Uterus (tissue), 4 donors: Measurements from ENCODE around the gene MSH3. TPM values are rescaled to one million over a fixed set of nuclear protein-coding genes. Genes with fewer than 3 reads are reported as not detected.
"Not testable (repeated sequence)": the region's sequence is repeated elsewhere in the genome, so short reads cannot be mapped to it uniquely, and the experiment has no call there.

ENCODE experiments used
- DNase-seq, 2 donors: peaks; one replicate each; pipeline ENCODE4 v3.0.0-alpha.2; 2019 to 2020
- H3K27ac ChIP-seq, 2 donors: fragments of 200-600 bp; sonication (generic); 1 replicate in 1 of 2; 2 replicates in 1 of 2; pipeline ENCODE4 v1.5.1; 2016 to 2018
- H3K27me3 ChIP-seq, 2 donors: fragments of 200-600 bp; sonication (generic); one replicate each; pipeline ENCODE4 v1.5.1; 2018 to 2019; ENCODE audit warnings: control low read depth in 1 of 2
- H3K36me3 ChIP-seq, 2 donors: fragments of 200-600 bp; sonication (generic); one replicate each; pipeline ENCODE4 v1.5.1; 2019; ENCODE audit warnings: control low read depth in 1 of 2
- H3K4me1 ChIP-seq, 2 donors: fragments of 200-600 bp; sonication (generic); one replicate each; pipeline ENCODE4 v1.5.1; 2018 to 2019; ENCODE audit warnings: control low read depth in 1 of 2
- H3K4me3 ChIP-seq, 2 donors: fragments of 200-600 bp; sonication (generic); 1 replicate in 1 of 2; 2 replicates in 1 of 2; pipeline ENCODE4 v1.5.1; 2018 to 2019; ENCODE audit warnings: mild to moderate bottlenecking in 1 of 2
- H3K9me3 ChIP-seq, 2 donors: fragments of 200-600 bp; sonication (generic); one replicate each; pipeline ENCODE4 v1.5.1; 2019; ENCODE audit warnings: control low read depth in 1 of 2
- POLR2A ChIP-seq, 2 donors: fragments of 450-650 bp; IDR thresholded peaks; one replicate each; pipeline ENCODE4 v1.6.1; 2016; ENCODE audit warnings: antibody characterized with exemption in 2 of 2, mild to moderate bottlenecking in 1 of 2, moderate library complexity in 1 of 2
- intact Hi-C: fragments of 100-400 bp; cut with DNase I; formaldehyde crosslinking; loops from one replicate; pipeline ENCODE4 v1.15.1; 2023; ENCODE audit warnings: low total_unique reads
- total RNA-seq, 4 donors: library from RNA; depleted of rRNA in 3 of 4; stranded (reverse); fragments of >200 nt in 3 of 4; gene quantifications; one replicate each; pipeline versions ENCODE4 v1.1.0 to v1.2.4, GENCODE V29; 2014 to 2023
- TF ChIP-seq, protein P1 (sequence below), 4 experiments: fragments of 200-600 bp in 2 of 4; fragments of 450-650 bp in 2 of 4; sonication (generic) in 2 of 4; IDR thresholded peaks; one replicate each; pipeline ENCODE4 v1.5.1; 2016 to 2019; ENCODE audit warnings: antibody characterized with exemption in 4 of 4, mild to moderate bottlenecking in 2 of 4, moderate library complexity in 1 of 4
- donor health status: DM: yes; HTN: yes; CAD: no.

Gene MSH3
- total RNA-seq, 4 donors from 2014 or later, result 6.4 to 34.3 (median 16.3) TPM

DNA sequence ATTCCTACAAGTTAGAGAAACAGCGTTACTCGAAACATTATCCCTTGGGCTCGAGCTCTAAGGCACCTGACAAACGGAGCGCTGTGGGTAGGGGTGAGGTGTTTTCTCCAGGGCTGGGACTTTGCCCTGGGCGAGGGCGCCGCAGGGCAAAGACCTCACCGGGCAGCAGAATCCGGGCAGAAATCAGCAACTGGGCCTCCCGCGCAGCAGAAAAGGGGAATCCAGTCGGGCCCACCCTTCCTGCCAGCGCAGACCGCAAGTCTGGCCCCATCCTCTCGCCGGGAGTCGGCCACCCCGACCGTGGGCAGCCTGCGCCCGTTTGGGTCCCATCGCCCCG, 430 bp upstream of the MSH3 start:
- intact Hi-C loops, result no loop called here
- H3K27ac ChIP-seq, result no peak overlapping the region

DNA sequence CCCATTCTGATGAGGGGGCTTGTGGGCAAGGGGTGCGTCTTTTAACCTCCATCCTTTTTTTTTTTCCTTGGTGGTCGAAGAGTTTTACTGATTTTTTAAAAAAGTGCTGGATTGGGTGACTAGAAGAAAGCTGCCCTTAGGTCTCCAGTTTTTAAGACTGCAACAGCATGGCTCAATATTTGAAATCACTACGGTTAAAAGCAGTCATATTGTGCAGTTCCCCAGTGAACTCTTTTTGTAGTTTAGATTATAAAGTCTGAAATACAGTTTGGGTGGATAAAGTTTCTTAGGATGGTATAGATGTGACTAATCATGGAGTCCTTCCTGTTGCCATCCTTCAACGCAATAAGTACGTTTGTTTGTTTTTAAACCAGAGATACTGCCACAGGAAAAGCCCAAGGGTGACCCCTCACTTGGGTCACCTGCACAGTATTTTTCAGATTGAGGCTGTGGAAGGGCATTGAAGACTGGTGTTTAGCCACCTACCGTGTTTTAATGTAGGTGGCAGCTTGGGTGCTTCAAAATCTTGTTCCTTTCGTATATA, 851 bp downstream of the MSH3 start:
- H3K9me3 ChIP-seq, result no peaks in the 10 kb centered on the region
- no peaks in the 10 kb centered on the region for H3K27me3 ChIP-seq
- peak overlapping the region; percentile 96 to 97 for H3K27ac ChIP-seq
- no peaks in the 10 kb centered on the region for H3K4me1 ChIP-seq
- intact Hi-C loops, result no loop called here
- H3K4me3 ChIP-seq, result peak overlapping the region; percentile 93 to 99
- TF ChIP-seq, protein P1, sequence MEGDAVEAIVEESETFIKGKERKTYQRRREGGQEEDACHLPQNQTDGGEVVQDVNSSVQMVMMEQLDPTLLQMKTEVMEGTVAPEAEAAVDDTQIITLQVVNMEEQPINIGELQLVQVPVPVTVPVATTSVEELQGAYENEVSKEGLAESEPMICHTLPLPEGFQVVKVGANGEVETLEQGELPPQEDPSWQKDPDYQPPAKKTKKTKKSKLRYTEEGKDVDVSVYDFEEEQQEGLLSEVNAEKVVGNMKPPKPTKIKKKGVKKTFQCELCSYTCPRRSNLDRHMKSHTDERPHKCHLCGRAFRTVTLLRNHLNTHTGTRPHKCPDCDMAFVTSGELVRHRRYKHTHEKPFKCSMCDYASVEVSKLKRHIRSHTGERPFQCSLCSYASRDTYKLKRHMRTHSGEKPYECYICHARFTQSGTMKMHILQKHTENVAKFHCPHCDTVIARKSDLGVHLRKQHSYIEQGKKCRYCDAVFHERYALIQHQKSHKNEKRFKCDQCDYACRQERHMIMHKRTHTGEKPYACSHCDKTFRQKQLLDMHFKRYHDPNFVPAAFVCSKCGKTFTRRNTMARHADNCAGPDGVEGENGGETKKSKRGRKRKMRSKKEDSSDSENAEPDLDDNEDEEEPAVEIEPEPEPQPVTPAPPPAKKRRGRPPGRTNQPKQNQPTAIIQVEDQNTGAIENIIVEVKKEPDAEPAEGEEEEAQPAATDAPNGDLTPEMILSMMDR (IDR thresholded peaks at IDR 0.05), result no peak
- no peak for TF ChIP-seq POLR2A (IDR thresholded peaks at IDR 0.05)
- H3K36me3 ChIP-seq, result no peaks in the 10 kb centered on the region
- DNase-seq, result no peak

More for the DNA sequence above, 430 bp upstream of the MSH3 start:
- TF ChIP-seq, protein P1 (IDR thresholded peaks at IDR 0.05), result no peak
- no peak for TF ChIP-seq POLR2A (IDR thresholded peaks at IDR 0.05)
- no peaks in the 10 kb centered on the region for H3K9me3 ChIP-seq
- H3K4me3 ChIP-seq, result peak overlapping the region; percentile 93 to 99
- H3K4me1 ChIP-seq, result no peaks in the 10 kb centered on the region
- H3K27me3 ChIP-seq, result no peaks in the 10 kb centered on the region
- H3K36me3 ChIP-seq, result no peaks in the 10 kb centered on the region
- DNase-seq, result no peak

- Histone ChIP-seq H3K4me1 (no peaks in the 10 kb centered on the region), H3K36me3 (no peaks in the 10 kb centered on the region), H3K9me3 (no peaks in the 10 kb centered on the region), H3K4me3 (no peak overlapping the region), H3K27me3 (no peaks in the 10 kb centered on the region), H3K27ac (no peak overlapping the region)
- no peak for TF ChIP-seq POLR2A (IDR thresholded peaks at IDR 0.05)
- TF ChIP-seq, protein P1 (IDR thresholded peaks at IDR 0.05), result no peak
- intact Hi-C loops, result no loop called here
- DNase-seq, result no peak
Measured at GRCh38 chr5:80656425-80656824, 2.0 kb downstream of the MSH3 start.

- H3K9me3 ChIP-seq, result no peaks in the 10 kb centered on the region
- no peak overlapping the region for H3K27ac ChIP-seq
- DNase-seq, result no peak
- H3K36me3 ChIP-seq, result no peaks in the 10 kb centered on the region
- intact Hi-C loops, result no loop called here
- H3K27me3 ChIP-seq, result no peaks in the 10 kb centered on the region
- H3K4me3 ChIP-seq, result no peak overlapping the region
- TF ChIP-seq, protein P1 (IDR thresholded peaks at IDR 0.05), result no peak
- no peak for TF ChIP-seq POLR2A (IDR thresholded peaks at IDR 0.05)
- no peaks in the 10 kb centered on the region for H3K4me1 ChIP-seq
Measured at GRCh38 chr5:80659106-80659505, 4.7 kb downstream of the MSH3 start.

DNA sequence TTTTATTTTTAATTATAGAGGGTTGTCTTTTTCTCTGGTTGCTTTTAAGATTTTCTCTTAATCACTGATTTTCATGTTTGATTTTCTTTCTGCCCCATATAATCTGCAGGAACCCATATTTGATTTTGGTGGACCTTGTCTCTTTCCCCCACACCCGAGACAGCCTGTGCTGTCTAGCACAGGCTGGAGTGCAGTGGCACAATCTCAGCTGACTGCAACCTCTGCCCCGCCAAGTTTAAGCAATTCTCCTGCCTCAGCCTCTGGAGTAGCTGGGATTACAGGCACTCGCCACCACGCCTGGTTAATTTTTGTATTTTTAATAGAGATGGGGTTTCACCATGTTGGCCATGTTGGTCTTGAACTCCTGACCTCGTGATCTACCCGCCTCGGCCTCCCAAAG, 6.2 kb downstream of the MSH3 start:
- intact Hi-C loops, DNase-seq, H3K4me1 ChIP-seq, H3K27ac ChIP-seq, H3K27me3 ChIP-seq, H3K4me3 ChIP-seq, H3K9me3 ChIP-seq, H3K36me3 ChIP-seq: not testable (repeated sequence)

DNA sequence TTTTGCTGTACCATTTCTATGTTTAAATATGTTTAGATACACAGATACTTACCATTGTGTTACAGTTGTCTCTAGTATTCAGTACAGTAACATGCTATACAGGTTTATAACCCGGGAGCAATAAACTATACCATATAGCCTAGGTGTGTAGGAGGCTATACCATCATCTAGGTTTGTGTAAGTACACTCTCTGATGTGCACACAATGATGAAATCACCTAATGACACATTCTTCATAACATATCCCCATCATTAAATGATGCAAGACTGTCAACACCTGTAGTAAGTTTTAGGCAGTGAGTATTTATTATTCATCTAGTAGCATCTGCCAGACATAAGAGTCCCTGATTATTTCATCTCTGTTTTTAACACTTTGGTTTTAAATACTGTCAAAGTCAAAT, 7.7 kb downstream of the MSH3 start:
- Histone ChIP-seq H3K4me3 (no peak overlapping the region), H3K27me3 (no peaks in the 10 kb centered on the region), H3K36me3 (no peaks in the 10 kb centered on the region), H3K4me1 (no peaks in the 10 kb centered on the region), H3K9me3 (no peaks in the 10 kb centered on the region), H3K27ac (no peak overlapping the region)
- DNase-seq, result no peak
- intact Hi-C loops, result no loop called here
- TF ChIP-seq, protein P1 (IDR thresholded peaks at IDR 0.05), result no peak
- no peak for TF ChIP-seq POLR2A (IDR thresholded peaks at IDR 0.05)
